DND-41 (cell line): ENCODE data around the gene PTPRK.

Source experiments
- ATAC-seq: fragments of 200-7000 bp; cut with Tn5 transposase; 3 replicates; pipeline ENCODE4 v1.9.1; 2021; ENCODE audit warnings: low read depth; ENCODE audit not compliant: insufficient read depth
- DNase-seq: peaks from one replicate; pipeline ENCODE4 v3.0.0-alpha.2; 2020
- H2AFZ ChIP-seq: 2 replicates; pipeline ENCODE4 v1.6.0; 2012; ENCODE audit warnings: low read depth, low read length
- H3K27ac ChIP-seq: 2 replicates; pipeline ENCODE4 v1.5.1; 2012; ENCODE audit warnings: low read length, inconsistent platforms
- H3K27me3 ChIP-seq: fragments of 200-600 bp; sonication (generic); 2 replicates; pipeline ENCODE4 v1.6.0; 2012; ENCODE audit warnings: low read length, mild to moderate bottlenecking, inconsistent platforms; ENCODE audit not compliant: insufficient read depth, poor library complexity
- H3K36me3 ChIP-seq: 2 replicates; pipeline ENCODE4 v1.5.1; 2012; ENCODE audit warnings: low read length, inconsistent platforms; ENCODE audit not compliant: insufficient read depth
- H3K4me1 ChIP-seq: 2 replicates; pipeline ENCODE4 v1.5.1; 2012; ENCODE audit warnings: mild to moderate bottlenecking, low read length; ENCODE audit not compliant: insufficient read depth
- H3K4me2 ChIP-seq: 2 replicates; pipeline ENCODE4 v1.6.0; 2012; ENCODE audit warnings: mild to moderate bottlenecking, moderate library complexity, low read length, inconsistent platforms; ENCODE audit not compliant: insufficient read depth
- H3K4me3 ChIP-seq, 2 experiments: fragments of 200-600 bp in 1 of 2; shearing (Covaris generic) in 1 of 2; 2 replicates each; pipeline ENCODE4 v1.5.1; 2012 to 2016; ENCODE audit warnings: inconsistent platforms in 2 of 2, low read length in 2 of 2, mild to moderate bottlenecking in 2 of 2, low read depth in 1 of 2, moderate library complexity in 1 of 2
- H3K79me2 ChIP-seq: 2 replicates; pipeline ENCODE4 v1.6.0; 2012; ENCODE audit warnings: low read length, inconsistent platforms; ENCODE audit not compliant: insufficient read depth
- H3K9ac ChIP-seq: 2 replicates; pipeline ENCODE4 v1.6.0; 2012; ENCODE audit warnings: low read depth, mild to moderate bottlenecking, inconsistent platforms, low read length, moderate library complexity
- H3K9me3 ChIP-seq: 2 replicates; pipeline ENCODE4 v1.5.1; 2012; ENCODE audit warnings: low read length, moderate library complexity, mild to moderate bottlenecking, inconsistent platforms; ENCODE audit not compliant: insufficient read depth, severe bottlenecking
- H4K20me1 ChIP-seq: 2 replicates; pipeline ENCODE4 v1.6.0; 2012; ENCODE audit warnings: low read length; ENCODE audit not compliant: insufficient read depth
- CTCF ChIP-seq: IDR thresholded peaks from 2 replicates; pipeline ENCODE4 v1.5.1; 2012; ENCODE audit warnings: borderline replicate concordance, low read length, moderate library complexity, mild to moderate bottlenecking; ENCODE audit not compliant: poor library complexity, severe bottlenecking; ENCODE audit errors: extremely low read depth
- EZH2 ChIP-seq: IDR thresholded peaks from 3 replicates; pipeline ENCODE4 v1.6.1; 2012; ENCODE audit warnings: borderline replicate concordance, low read depth, mild to moderate bottlenecking, moderate library complexity, low read length, inconsistent platforms; ENCODE audit not compliant: severe bottlenecking

PTPRK gene

GRCh38 chr6:128397996-128398395 lies 122.4 kb downstream of the PTPRK start:
- Histone ChIP-seq H3K4me1 (no peaks in the 10 kb centered on the region), H3K9ac (no peak overlapping the region), H3K27ac (no peak overlapping the region), H3K4me3 (no peak overlapping the region), H3K9me3 (no peaks in the 10 kb centered on the region), H4K20me1 (no peaks in the 10 kb centered on the region), H3K27me3 (no peaks in the 10 kb centered on the region), H3K4me2 (no peak overlapping the region), H3K36me3 (no peaks in the 10 kb centered on the region), H2AFZ (no peak overlapping the region), H3K79me2 (no peaks in the 10 kb centered on the region)
- ATAC-seq (no peak), DNase-seq (no peak)
- TF ChIP-seq CTCF = no peak
- TF ChIP-seq EZH2 = no peak

- H3K4me1 ChIP-seq = no peaks in the 10 kb centered on the region
- H3K9ac ChIP-seq = no peak overlapping the region
- H3K79me2 ChIP-seq = no peaks in the 10 kb centered on the region
- no peaks in the 10 kb centered on the region for H3K9me3 ChIP-seq
- H2AFZ ChIP-seq = no peak overlapping the region
- no peak overlapping the region for H3K27ac ChIP-seq
- H3K4me2 ChIP-seq = no peak overlapping the region
- DNase-seq = no peak
- no peaks in the 10 kb centered on the region for H3K27me3 ChIP-seq
- TF ChIP-seq CTCF (no peak), EZH2 (no peak)
- no peak for ATAC-seq
- H4K20me1 ChIP-seq = no peaks in the 10 kb centered on the region
- no peaks in the 10 kb centered on the region for H3K36me3 ChIP-seq
- H3K4me3 ChIP-seq = no peak overlapping the region
Observed at GRCh38 chr6:128395596-128395995, 124.8 kb downstream of the PTPRK start.

GRCh38 chr6:128395188-128395587 lies 125.2 kb downstream of the PTPRK start:
- H3K9ac ChIP-seq = no peak overlapping the region
- no peaks in the 10 kb centered on the region for H4K20me1 ChIP-seq
- no peak overlapping the region for H2AFZ ChIP-seq
- no peaks in the 10 kb centered on the region for H3K79me2 ChIP-seq
- DNase-seq (no peak), ATAC-seq (no peak)
- no peak overlapping the region for H3K4me2 ChIP-seq
- TF ChIP-seq CTCF = no peak
- TF ChIP-seq EZH2 = no peak
- H3K9me3 ChIP-seq = no peaks in the 10 kb centered on the region
- no peaks in the 10 kb centered on the region for H3K27me3 ChIP-seq
- H3K36me3 ChIP-seq = no peaks in the 10 kb centered on the region
- no peak overlapping the region for H3K27ac ChIP-seq
- no peaks in the 10 kb centered on the region for H3K4me1 ChIP-seq
- H3K4me3 ChIP-seq = no peak overlapping the region

- Histone ChIP-seq H3K4me2 (no peak overlapping the region), H4K20me1 (no peaks in the 10 kb centered on the region), H3K9ac (no peak overlapping the region), H3K4me3 (no peak overlapping the region), H3K27ac (no peak overlapping the region), H3K9me3 (no peaks in the 10 kb centered on the region), H3K79me2 (no peaks in the 10 kb centered on the region), H3K36me3 (no peaks in the 10 kb centered on the region), H2AFZ (no peak overlapping the region), H3K4me1 (no peaks in the 10 kb centered on the region), H3K27me3 (no peaks in the 10 kb centered on the region)
- no peak for ATAC-seq
- no peak for DNase-seq
- TF ChIP-seq EZH2 = no peak
- TF ChIP-seq CTCF = no peak
Observed at GRCh38 chr6:128394167-128394566, 126.2 kb downstream of the PTPRK start.
